Stimulated activated CD8-positive, alpha-beta memory T cell treated with anti-CD3 and anti-CD28 coated beads, Interleukin-2, amount 100 ng/mL, for 1 hour (primary cell): ENCODE measurements around the gene BIN2.
A peak's percentile ranks its signal among the peaks of the same experiment; 100 is the strongest.
"Not testable (repeated sequence)": the region's sequence is repeated elsewhere in the genome, so short reads cannot be mapped to it uniquely, and the experiment has no call there.

Experiments used
- DNase-seq, 2 donors: peaks; one replicate each; pipeline ENCODE4 v3.0.0-alpha.2; 2020; ENCODE audit warnings: low read depth in 2 of 2

BIN2 gene

GRCh38 chr12:51259600-51259999 lies 64.4 kb downstream of the BIN2 start:
- DNase-seq: not testable (repeated sequence)

- DNase-seq: no peak
These were observed 69.4 kb downstream of the BIN2 start for GRCh38 chr12:51254536-51254935.

- no peak for DNase-seq
These were observed 70.7 kb downstream of the BIN2 start for GRCh38 chr12:51253276-51253675.

GRCh38 chr12:51247523-51248206 lies 76.3 kb downstream of the BIN2 start:
- DNase-seq: no peak

GRCh38 chr12:51246254-51246853 lies 77.6 kb downstream of the BIN2 start:
- DNase-seq: no peak

GRCh38 chr12:51245476-51246253 lies 78.3 kb downstream of the BIN2 start:
- no peak for DNase-seq

GRCh38 chr12:51244269-51244668 lies 79.7 kb downstream of the BIN2 start:
- no peak for DNase-seq

GRCh38 chr12:51242876-51243275 lies 81.1 kb downstream of the BIN2 start:
- DNase-seq: no peak

- DNase-seq: no peak
These were observed 81.9 kb downstream of the BIN2 start for GRCh38 chr12:51242120-51242519.

GRCh38 chr12:51240971-51241370 lies 83.0 kb downstream of the BIN2 start:
- DNase-seq: no peak

- peak; percentile 89 to 92 for DNase-seq
These were observed 85.3 kb downstream of the BIN2 start, which contains the start of gene DAZAP2 for GRCh38 chr12:51238510-51239334. TSS of gene DAZAP2 (plus strand) at chr12:51238826. CDS start at chr12:51238908, 82 bp downstream.

- no peak for DNase-seq
These were observed 85.9 kb downstream of the BIN2 start for GRCh38 chr12:51238037-51238509.

- no peak for DNase-seq
These were observed 89.4 kb downstream of the BIN2 start for GRCh38 chr12:51234530-51234929.

- DNase-seq: no peak
These were observed 91.3 kb downstream of the BIN2 start for GRCh38 chr12:51232642-51233041.
